ENCODE data around the gene NDST4.

DNA sequence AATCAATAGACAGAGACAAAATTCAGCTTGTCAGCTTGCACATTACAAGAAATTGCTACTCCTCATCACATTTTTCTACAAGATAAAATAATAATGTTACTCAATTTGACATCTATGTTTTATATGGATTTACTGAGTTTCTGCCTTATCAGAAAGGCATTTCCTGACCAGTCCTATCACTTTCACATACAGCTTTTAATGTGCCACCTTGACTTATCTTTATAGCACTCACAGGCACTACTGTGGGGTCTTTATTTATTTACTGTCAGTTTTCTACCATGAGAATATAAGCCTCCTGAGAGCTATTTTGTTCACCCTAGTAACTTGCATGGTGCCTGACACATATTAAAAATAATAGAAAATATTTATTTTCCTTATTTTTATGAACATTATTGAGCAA is 6.0 kb downstream of the NDST4 start:
- TF ChIP-seq, protein P1, sequence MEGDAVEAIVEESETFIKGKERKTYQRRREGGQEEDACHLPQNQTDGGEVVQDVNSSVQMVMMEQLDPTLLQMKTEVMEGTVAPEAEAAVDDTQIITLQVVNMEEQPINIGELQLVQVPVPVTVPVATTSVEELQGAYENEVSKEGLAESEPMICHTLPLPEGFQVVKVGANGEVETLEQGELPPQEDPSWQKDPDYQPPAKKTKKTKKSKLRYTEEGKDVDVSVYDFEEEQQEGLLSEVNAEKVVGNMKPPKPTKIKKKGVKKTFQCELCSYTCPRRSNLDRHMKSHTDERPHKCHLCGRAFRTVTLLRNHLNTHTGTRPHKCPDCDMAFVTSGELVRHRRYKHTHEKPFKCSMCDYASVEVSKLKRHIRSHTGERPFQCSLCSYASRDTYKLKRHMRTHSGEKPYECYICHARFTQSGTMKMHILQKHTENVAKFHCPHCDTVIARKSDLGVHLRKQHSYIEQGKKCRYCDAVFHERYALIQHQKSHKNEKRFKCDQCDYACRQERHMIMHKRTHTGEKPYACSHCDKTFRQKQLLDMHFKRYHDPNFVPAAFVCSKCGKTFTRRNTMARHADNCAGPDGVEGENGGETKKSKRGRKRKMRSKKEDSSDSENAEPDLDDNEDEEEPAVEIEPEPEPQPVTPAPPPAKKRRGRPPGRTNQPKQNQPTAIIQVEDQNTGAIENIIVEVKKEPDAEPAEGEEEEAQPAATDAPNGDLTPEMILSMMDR (IDR thresholded peaks at IDR 0.05), result no peak
- TF ChIP-seq POLR2A (IDR thresholded peaks at IDR 0.05), result no peak
